Small intestine (tissue), 7 donors: ENCODE measurements around the gene ABHD1. TPM values are rescaled to one million over a fixed set of nuclear protein-coding genes. Genes with fewer than 3 reads are reported as not detected.
A peak's percentile ranks its signal among the peaks of the same experiment; 100 is the strongest.

Experiments used
- DNase-seq, 2 donors: peaks; one replicate each; pipeline versions ENCODE4 v3.0.0 to v3.0.0-alpha.2; 2013
- FAIRE-seq: peaks from 2 replicates; lab custom pipeline; 2012; peaks lifted over from hg19 to GRCh38; lab: Jason Lieb, UNC
- H3K27ac ChIP-seq, 3 donors: one replicate each; pipeline ENCODE4 v1.5.1; 2013; ENCODE audit warnings: low read length in 2 of 3, mild to moderate bottlenecking in 2 of 3, control low read depth in 1 of 3, inconsistent platforms in 1 of 3, low read depth in 1 of 3, moderate library complexity in 1 of 3
- H3K27me3 ChIP-seq, 3 donors: one replicate each; pipeline ENCODE4 v1.6.1; 2013; ENCODE audit warnings: low read length in 3 of 3, inconsistent platforms in 1 of 3; ENCODE audit not compliant: control insufficient read depth in 3 of 3, insufficient read depth in 3 of 3
- H3K36me3 ChIP-seq, 3 donors: one replicate each; pipeline ENCODE4 v1.6.1; 2013; ENCODE audit warnings: low read length in 3 of 3, inconsistent platforms in 1 of 3, low read depth in 1 of 3, mild to moderate bottlenecking in 1 of 3, moderate library complexity in 1 of 3; ENCODE audit not compliant: control insufficient read depth in 3 of 3, insufficient read depth in 2 of 3
- H3K4me1 ChIP-seq, 3 donors: one replicate each; pipeline ENCODE4 v1.6.1; 2013; ENCODE audit warnings: low read length in 2 of 3, inconsistent platforms in 1 of 3, low read depth in 1 of 3, mild to moderate bottlenecking in 1 of 3, moderate library complexity in 1 of 3; ENCODE audit not compliant: control insufficient read depth in 3 of 3, insufficient read depth in 2 of 3
- H3K4me3 ChIP-seq, 3 donors: one replicate each; pipeline ENCODE4 v1.5.1; 2013; ENCODE audit warnings: low read length in 3 of 3, control low read depth in 1 of 3, inconsistent platforms in 1 of 3, low read depth in 1 of 3, mild to moderate bottlenecking in 1 of 3, moderate library complexity in 1 of 3
- H3K9me3 ChIP-seq, 2 donors: one replicate each; pipeline ENCODE4 v1.6.1; 2013; ENCODE audit warnings: low read depth in 1 of 2, low read length in 1 of 2; ENCODE audit not compliant: control insufficient read depth in 2 of 2, insufficient read depth in 1 of 2
- whole genome bisulfite sequencing, 3 donors: extraction: QIAGEN DNeasy Blood & Tissue Kit; methylation state at CpG; one replicate each; pipeline ENCODE4 v1.1.7; 2013; 5-methylcytosine and 5-hydroxymethylcytosine counted together
- polyA plus RNA-seq, 4 donors: library from polyadenylated mRNA; stranded (reverse) in 3 of 4; unstranded in 1 of 4; fragments of 200-250 nt in 3 of 4; fragments of 120-200 nt in 1 of 4; gene quantifications; one replicate each; pipeline versions ENCODE4 v1.2.1 to v1.2.3, GENCODE V29; 2013
- donor health status: healthy with polysubstance abuse.
- donor health status: control.
- donor health status: control.
- donor health status: Bipolar disorder and iron deficiency.
- donor health status: healthy.

Gene ABHD1
- polyA plus RNA-seq, 4 donors, result 0.25 to 1.1 TPM; not detected in 2

- DNase-seq (no peak), FAIRE-seq (no peak)
- peaks cover 0 to 38% (median 0%) of the 10 kb centered on the region in 3 donors for H3K36me3 ChIP-seq
- WGBS, 3 donors, result 53 to 70% (median 59%) methylated on average over 10 of the region's 10 CpGs
- peaks cover 3 to 23% (median 5%) of the 10 kb centered on the region in 3 donors for H3K4me1 ChIP-seq
- peak overlapping the region; percentile 81 to 91 (median 85) for H3K27ac ChIP-seq
- H3K4me3 ChIP-seq, result peak overlapping the region in 2 of 3 donors; percentile 65 to 67
- H3K9me3 ChIP-seq, result no peaks in the 10 kb centered on the region
- H3K27me3 ChIP-seq, result no peaks in the 10 kb centered on the region
Observed at GRCh38 chr2:27085062-27085672, 38.4 kb upstream of the ABHD1 start.

GRCh38 chr2:27085673-27086089 lies 37.9 kb upstream of the ABHD1 start:
- WGBS, 3 donors, result 0 to 6% (median 1%) methylated on average over 31 to 38 of the region's 38 CpGs

GRCh38 chr2:27086090-27086723 lies 37.4 kb upstream of the ABHD1 start:
- peak overlapping the region; percentile 81 to 91 (median 85) for H3K27ac ChIP-seq
- no peaks in the 10 kb centered on the region for H3K27me3 ChIP-seq
- H3K4me1 ChIP-seq, result peaks cover 3 to 29% (median 5%) of the 10 kb centered on the region in 3 donors
- peaks cover 0 to 38% (median 0%) of the 10 kb centered on the region in 3 donors for H3K36me3 ChIP-seq
- H3K4me3 ChIP-seq, result peak overlapping the region; percentile 52 to 67 (median 65)
- no peaks in the 10 kb centered on the region for H3K9me3 ChIP-seq
- WGBS, 3 donors, result 0 to 1% (median 1%) methylated on average over 41 to 81 of the region's 81 CpGs
- DNase-seq (peak; percentile 94 to 98), FAIRE-seq (no peak)

More at GRCh38 chr2:27085673-27086089, 37.9 kb upstream of the ABHD1 start:
- DNase-seq (peak; percentile 80 to 83), FAIRE-seq (no peak)
- H3K27me3 ChIP-seq, result no peaks in the 10 kb centered on the region
- H3K27ac ChIP-seq, result peak overlapping the region; percentile 81 to 91 (median 85)
- H3K36me3 ChIP-seq, result peaks cover 0 to 35% (median 0%) of the 10 kb centered on the region in 3 donors
- H3K4me1 ChIP-seq, result peaks cover 3 to 25% (median 5%) of the 10 kb centered on the region in 3 donors
- peak overlapping the region; percentile 52 to 67 (median 65) for H3K4me3 ChIP-seq
- H3K9me3 ChIP-seq, result no peaks in the 10 kb centered on the region

GRCh38 chr2:27086724-27087593 lies 36.7 kb upstream of the ABHD1 start, which contains the start of gene KHK:
KHK (plus strand) TSS chr2:27086772; CDS start chr2:27087260, 488 bp downstream.
- H3K36me3 ChIP-seq, result peaks cover 0 to 40% (median 0%) of the 10 kb centered on the region in 3 donors
- FAIRE-seq, result no peak
- H3K4me1 ChIP-seq, result peaks cover 3 to 31% (median 5%) of the 10 kb centered on the region in 3 donors
- no peaks in the 10 kb centered on the region for H3K9me3 ChIP-seq
- no peaks in the 10 kb centered on the region for H3K27me3 ChIP-seq
- peak within 1 kb of the TSS; percentile 52 to 76 (median 71) for H3K4me3 ChIP-seq
- peak within 1 kb of the TSS; percentile 81 to 91 (median 85) for H3K27ac ChIP-seq
- 4 to 10% (median 9%) methylated on average over 47 to 54 of the region's 54 CpGs for WGBS, 3 donors
- peak; percentile 87 to 89 for DNase-seq

GRCh38 chr2:27087823-27088410 lies 35.7 kb upstream of the ABHD1 start:
- H3K36me3 ChIP-seq, result peaks cover 0 to 42% (median 0%) of the 10 kb centered on the region in 3 donors
- no peaks in the 10 kb centered on the region for H3K9me3 ChIP-seq
- H3K27me3 ChIP-seq, result no peaks in the 10 kb centered on the region
- DNase-seq (peak in 1 of 2 donors; percentile 67), FAIRE-seq (no peak)
- peak overlapping the region in 2 of 3 donors; percentile 71 to 76 for H3K4me3 ChIP-seq
- peaks cover 3 to 39% (median 5%) of the 10 kb centered on the region in 3 donors for H3K4me1 ChIP-seq
- peak overlapping the region; percentile 75 to 84 (median 77) for H3K27ac ChIP-seq
- 34 to 70% (median 64%) methylated on average over 5 of the region's 5 CpGs for WGBS, 3 donors

- FAIRE-seq (no peak), DNase-seq (peak; percentile 60 to 85)
- peak overlapping the region in 2 of 3 donors; percentile 71 to 76 for H3K4me3 ChIP-seq
- 18 to 65% (median 36%) methylated on average over 6 of the region's 6 CpGs for WGBS, 3 donors
- no peaks in the 10 kb centered on the region for H3K27me3 ChIP-seq
- peaks cover 3 to 46% (median 5%) of the 10 kb centered on the region in 3 donors for H3K4me1 ChIP-seq
- peaks cover 0 to 43% (median 0%) of the 10 kb centered on the region in 3 donors for H3K36me3 ChIP-seq
- no peaks in the 10 kb centered on the region for H3K9me3 ChIP-seq
- H3K27ac ChIP-seq, result peak overlapping the region; percentile 57 to 84 (median 65)
Observed at GRCh38 chr2:27088634-27089033, 35.0 kb upstream of the ABHD1 start.

- Histone ChIP-seq H3K36me3 (peaks cover 0 to 40% (median 0%) of the 10 kb centered on the region in 3 donors), H3K4me3 (peak overlapping the region in 2 of 3 donors; percentile 71 to 76), H3K27ac (peak overlapping the region; percentile 57 to 84 (median 65)), H3K9me3 (no peaks in the 10 kb centered on the region), H3K4me1 (peaks cover 4 to 53% (median 5%) of the 10 kb centered on the region in 3 donors), H3K27me3 (no peaks in the 10 kb centered on the region)
- FAIRE-seq (no peak), DNase-seq (peak in 1 of 2 donors; percentile 62)
- 51 to 77% (median 60%) methylated on average over 14 of the region's 14 CpGs for WGBS, 3 donors
Observed at GRCh38 chr2:27089111-27089954, 34.3 kb upstream of the ABHD1 start.
